SK-N-SH treated with all-trans-retinoic acid at 6 μM for 48 hours (cell line): ENCODE results near the gene STK32B.

ENCODE experiments used
- ATAC-seq: fragments of 200-7000 bp; cut with Tn5 transposase; 3 replicates; pipeline ENCODE4 v1.9.1; 2020; ENCODE audit warnings: mild to moderate bottlenecking, moderate library complexity
- BACH2 ChIP-seq: fragments of 250-450 bp; sonication (Bioruptor Pico); IDR thresholded peaks from 2 replicates; pipeline ENCODE4 v1.9.0; 2021; ENCODE audit warnings: mild to moderate bottlenecking, borderline replicate concordance
- CREB5 ChIP-seq: fragments of 250-450 bp; sonication (Bioruptor Pico); IDR thresholded peaks from 2 replicates; pipeline ENCODE4 v1.5.1; 2020; ENCODE audit warnings: low read depth, mild to moderate bottlenecking, moderate library complexity
- CSDC2 ChIP-seq: fragments of 250-450 bp; sonication (Bioruptor Pico); IDR thresholded peaks from 2 replicates; pipeline ENCODE4 v1.5.0; 2020; ENCODE audit warnings: mild to moderate bottlenecking, moderate library complexity
- ESRRG ChIP-seq: fragments of 250-450 bp; sonication (Bioruptor Pico); IDR thresholded peaks from 2 replicates; pipeline ENCODE4 v1.6.1; 2021; ENCODE audit warnings: mild to moderate bottlenecking
- ISL1 ChIP-seq: fragments of 250-450 bp; sonication (Bioruptor Pico); IDR thresholded peaks from 2 replicates; pipeline ENCODE4 v2.1.2; 2022; ENCODE audit warnings: mild to moderate bottlenecking, moderate library complexity
- PATZ1 ChIP-seq: fragments of 250-450 bp; sonication (Bioruptor Pico); IDR thresholded peaks from 2 replicates; pipeline ENCODE4 v1.8.0; 2020; ENCODE audit warnings: mild to moderate bottlenecking, moderate library complexity, borderline replicate concordance
- POU6F1 ChIP-seq: fragments of 250-450 bp; sonication (Bioruptor Pico); IDR thresholded peaks from 2 replicates; pipeline ENCODE4 v1.8.0; 2021; ENCODE audit warnings: low read depth, mild to moderate bottlenecking, moderate library complexity, borderline replicate concordance
- PPARA ChIP-seq: fragments of 250-450 bp; sonication (Bioruptor Pico); IDR thresholded peaks from 2 replicates; pipeline ENCODE4 v1.5.0; 2020; ENCODE audit warnings: mild to moderate bottlenecking, borderline replicate concordance
- RARB ChIP-seq: fragments of 250-450 bp; sonication (Bioruptor Pico); IDR thresholded peaks from 2 replicates; pipeline ENCODE4 v1.8.0; 2021; ENCODE audit warnings: mild to moderate bottlenecking, moderate library complexity
- SNAI2 ChIP-seq: fragments of 250-450 bp; sonication (Bioruptor Pico); IDR thresholded peaks from 2 replicates; pipeline ENCODE4 v1.5.0; 2020; ENCODE audit warnings: mild to moderate bottlenecking, moderate library complexity
- TCF4 ChIP-seq: fragments of 250-450 bp; sonication (Bioruptor Pico); IDR thresholded peaks from 2 replicates; pipeline ENCODE4 v1.8.0; 2021; ENCODE audit warnings: mild to moderate bottlenecking, moderate library complexity, borderline replicate concordance
- TOX ChIP-seq: fragments of 250-450 bp; sonication (Bioruptor Pico); IDR thresholded peaks from 2 replicates; pipeline ENCODE4 v1.8.0; 2021; ENCODE audit warnings: mild to moderate bottlenecking, moderate library complexity, borderline replicate concordance
- ZFP3 ChIP-seq: fragments of 250-450 bp; sonication (Bioruptor Pico); IDR thresholded peaks from 2 replicates; pipeline ENCODE4 v1.5.0; 2020; ENCODE audit warnings: mild to moderate bottlenecking, moderate library complexity
- ZFP30 ChIP-seq: fragments of 450-650 bp; formaldehyde crosslinking; IDR thresholded peaks from 2 replicates; pipeline ENCODE4 v1.5.0; 2022; ENCODE audit warnings: mild to moderate bottlenecking, moderate library complexity
- ZNF70 ChIP-seq: fragments of 450-650 bp; formaldehyde crosslinking; IDR thresholded peaks from 2 replicates; pipeline ENCODE4 v1.5.0; 2020; ENCODE audit warnings: mild to moderate bottlenecking, moderate library complexity
- ZNF8 ChIP-seq: fragments of 450-650 bp; formaldehyde crosslinking; IDR thresholded peaks from 2 replicates; pipeline ENCODE4 v1.5.0; 2020; ENCODE audit warnings: mild to moderate bottlenecking, moderate library complexity
- TF ChIP-seq, protein P1 (sequence below): fragments of 250-450 bp; sonication (Bioruptor Pico); IDR thresholded peaks from 2 replicates; pipeline ENCODE4 v1.5.1; 2021; ENCODE audit warnings: mild to moderate bottlenecking, moderate library complexity
- TF ChIP-seq, protein P2 (sequence below): fragments of 250-450 bp; sonication (Bioruptor Pico); IDR thresholded peaks from 2 replicates; pipeline ENCODE4 v1.5.0; 2020; ENCODE audit warnings: mild to moderate bottlenecking, moderate library complexity

The STK32B gene

DNA sequence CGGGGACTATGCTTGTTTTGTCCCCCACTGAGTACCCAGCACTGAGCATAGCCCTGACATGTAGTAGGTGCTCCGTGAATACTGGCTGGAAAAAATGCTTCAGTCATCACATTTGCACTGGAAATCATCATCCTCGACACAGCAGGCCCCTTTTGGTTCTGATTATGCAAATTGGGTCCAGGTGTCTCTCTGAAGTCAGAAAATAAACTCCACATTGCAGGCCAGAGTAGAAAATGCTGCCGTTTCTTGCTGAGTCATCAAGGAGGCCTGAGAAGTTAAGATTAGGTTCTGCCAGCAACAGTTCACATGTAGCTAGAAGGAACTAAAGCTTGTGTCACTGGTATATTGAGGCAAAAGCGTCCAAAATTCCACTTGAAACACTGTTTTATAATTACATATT, 15.0 kb upstream of the STK32B start:
- ATAC-seq: peak; percentile 72
- TF ChIP-seq ISL1 (CRISPR knock-in tag) (no peak), TOX (CRISPR knock-in tag) (no peak), RARB (CRISPR knock-in tag) (no peak), BACH2 (CRISPR knock-in tag) (no peak), CSDC2 (CRISPR knock-in tag) (no peak), ESRRG (CRISPR knock-in tag) (no peak), PATZ1 (CRISPR knock-in tag) (no peak), ZFP30 (no peak), ZNF70 (CRISPR knock-in tag) (no peak), PPARA (CRISPR knock-in tag) (no peak)
- TF ChIP-seq, protein P1, sequence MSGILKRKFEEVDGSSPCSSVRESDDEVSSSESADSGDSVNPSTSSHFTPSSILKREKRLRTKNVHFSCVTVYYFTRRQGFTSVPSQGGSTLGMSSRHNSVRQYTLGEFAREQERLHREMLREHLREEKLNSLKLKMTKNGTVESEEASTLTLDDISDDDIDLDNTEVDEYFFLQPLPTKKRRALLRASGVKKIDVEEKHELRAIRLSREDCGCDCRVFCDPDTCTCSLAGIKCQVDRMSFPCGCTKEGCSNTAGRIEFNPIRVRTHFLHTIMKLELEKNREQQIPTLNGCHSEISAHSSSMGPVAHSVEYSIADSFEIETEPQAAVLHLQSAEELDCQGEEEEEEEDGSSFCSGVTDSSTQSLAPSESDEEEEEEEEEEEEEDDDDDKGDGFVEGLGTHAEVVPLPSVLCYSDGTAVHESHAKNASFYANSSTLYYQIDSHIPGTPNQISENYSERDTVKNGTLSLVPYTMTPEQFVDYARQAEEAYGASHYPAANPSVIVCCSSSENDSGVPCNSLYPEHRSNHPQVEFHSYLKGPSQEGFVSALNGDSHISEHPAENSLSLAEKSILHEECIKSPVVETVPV: no peak

DNA sequence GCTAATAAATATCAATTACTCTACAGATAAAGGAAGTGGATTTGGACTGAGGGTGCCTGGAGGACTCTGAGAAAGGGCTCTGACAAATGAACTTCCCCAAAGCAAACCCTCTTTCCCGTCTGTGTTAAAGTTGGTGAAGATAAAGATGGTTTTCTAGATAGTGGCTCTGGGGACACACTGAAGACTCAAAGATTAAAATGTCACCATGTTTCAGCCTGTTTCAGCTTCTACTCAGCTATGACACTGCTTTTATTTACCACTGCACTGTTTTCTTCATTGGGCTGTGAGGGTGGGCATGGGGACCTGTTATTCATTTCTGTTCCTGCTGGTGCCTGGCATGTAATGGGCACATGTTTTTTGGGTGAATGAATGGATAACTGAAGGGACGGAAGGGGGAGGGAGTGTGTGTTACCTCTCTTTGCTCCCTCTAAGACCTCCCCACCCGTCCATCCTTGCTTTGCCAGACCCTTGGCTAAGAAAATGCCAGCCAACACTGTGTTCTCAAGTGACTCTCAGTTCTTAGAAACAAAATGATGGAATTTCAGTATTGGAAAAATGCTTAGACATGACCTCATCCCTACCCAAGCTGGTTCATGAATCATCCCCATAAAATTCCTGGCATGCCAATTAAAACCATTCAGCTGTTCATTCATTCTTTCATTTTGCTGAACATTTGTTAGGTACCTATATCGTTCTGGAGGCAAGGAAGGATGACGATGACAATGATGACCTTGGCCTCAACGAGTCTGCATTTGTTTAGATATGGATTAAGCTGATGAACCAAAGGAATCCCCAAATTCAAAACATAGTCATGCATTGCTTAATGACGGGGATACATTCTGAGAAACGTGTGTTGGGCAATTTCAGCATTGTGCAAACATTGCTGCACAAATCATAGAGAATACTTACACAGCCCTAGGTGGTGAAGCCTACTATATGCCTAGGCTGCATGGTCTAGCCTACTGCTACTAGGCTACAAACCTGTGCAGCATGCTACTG, 13.4 kb upstream of the STK32B start:
- TF ChIP-seq, protein P2, sequence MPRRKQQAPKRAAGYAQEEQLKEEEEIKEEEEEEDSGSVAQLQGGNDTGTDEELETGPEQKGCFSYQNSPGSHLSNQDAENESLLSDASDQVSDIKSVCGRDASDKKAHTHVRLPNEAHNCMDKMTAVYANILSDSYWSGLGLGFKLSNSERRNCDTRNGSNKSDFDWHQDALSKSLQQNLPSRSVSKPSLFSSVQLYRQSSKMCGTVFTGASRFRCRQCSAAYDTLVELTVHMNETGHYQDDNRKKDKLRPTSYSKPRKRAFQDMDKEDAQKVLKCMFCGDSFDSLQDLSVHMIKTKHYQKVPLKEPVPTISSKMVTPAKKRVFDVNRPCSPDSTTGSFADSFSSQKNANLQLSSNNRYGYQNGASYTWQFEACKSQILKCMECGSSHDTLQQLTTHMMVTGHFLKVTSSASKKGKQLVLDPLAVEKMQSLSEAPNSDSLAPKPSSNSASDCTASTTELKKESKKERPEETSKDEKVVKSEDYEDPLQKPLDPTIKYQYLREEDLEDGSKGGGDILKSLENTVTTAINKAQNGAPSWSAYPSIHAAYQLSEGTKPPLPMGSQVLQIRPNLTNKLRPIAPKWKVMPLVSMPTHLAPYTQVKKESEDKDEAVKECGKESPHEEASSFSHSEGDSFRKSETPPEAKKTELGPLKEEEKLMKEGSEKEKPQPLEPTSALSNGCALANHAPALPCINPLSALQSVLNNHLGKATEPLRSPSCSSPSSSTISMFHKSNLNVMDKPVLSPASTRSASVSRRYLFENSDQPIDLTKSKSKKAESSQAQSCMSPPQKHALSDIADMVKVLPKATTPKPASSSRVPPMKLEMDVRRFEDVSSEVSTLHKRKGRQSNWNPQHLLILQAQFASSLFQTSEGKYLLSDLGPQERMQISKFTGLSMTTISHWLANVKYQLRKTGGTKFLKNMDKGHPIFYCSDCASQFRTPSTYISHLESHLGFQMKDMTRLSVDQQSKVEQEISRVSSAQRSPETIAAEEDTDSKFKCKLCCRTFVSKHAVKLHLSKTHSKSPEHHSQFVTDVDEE: no peak
- TF ChIP-seq CREB5 (CRISPR knock-in tag): peak; percentile 82; the same call in 1 of the 2 replicates
- TF ChIP-seq SNAI2 (CRISPR knock-in tag): 0 out of 2 replicates have a peak, but pooled peaks have one; percentile 14
- TF ChIP-seq, protein P1: no peak
- peak; percentile 36 for TF ChIP-seq ISL1 (CRISPR knock-in tag)
- peak; percentile 81 for ATAC-seq

GRCh38 chr4:5039800-5040199, 11.5 kb upstream of the STK32B start:
- ATAC-seq: no peak
- TF ChIP-seq CSDC2 (CRISPR knock-in tag): no peak
- no peak for TF ChIP-seq ZFP30
- no peak for TF ChIP-seq TCF4 (CRISPR knock-in tag)
- TF ChIP-seq, protein P1: no peak
- TF ChIP-seq, protein P2: no peak
- TF ChIP-seq POU6F1 (CRISPR knock-in tag): no peak
- no peak for TF ChIP-seq SNAI2 (CRISPR knock-in tag)
- TF ChIP-seq ZFP3 (CRISPR knock-in tag): no peak
- TF ChIP-seq ISL1 (CRISPR knock-in tag): no peak
- TF ChIP-seq PPARA (CRISPR knock-in tag): no peak
- TF ChIP-seq ZNF8 (CRISPR knock-in tag): no peak
- no peak for TF ChIP-seq RARB (CRISPR knock-in tag)
